Adrenal gland (tissue), 12 donors: ENCODE data around the gene ARL6IP4. TPM values are rescaled to one million over a fixed set of nuclear protein-coding genes. Genes with fewer than 3 reads are reported as not detected.

Experiments
- DNase-seq, 7 donors: peaks; one replicate each; pipeline ENCODE4 v3.0.0-alpha.2; 2019 to 2020
- H3K27ac ChIP-seq, 5 donors: fragments of 200-600 bp; sonication (generic) in 4 of 5; 1 replicate in 3 of 5; 2 replicates in 2 of 5; pipeline versions ENCODE4 v1.5.1 to v1.8.0; 2016 to 2020; ENCODE audit warnings: mild to moderate bottlenecking in 1 of 5
- H3K27me3 ChIP-seq: fragments of 200-600 bp; 2 replicates; pipeline ENCODE4 v1.8.0; 2021
- H3K36me3 ChIP-seq, 2 donors: fragments of 200-600 bp; replicated peaks in 1 of 2; 1 replicate in 1 of 2; 2 replicates in 1 of 2; pipeline versions ENCODE4 v1.5.1 to v1.8.0; 2018 to 2022
- H3K4me1 ChIP-seq, 2 donors: fragments of 200-600 bp; replicated peaks in 1 of 2; 1 replicate in 1 of 2; 2 replicates in 1 of 2; pipeline versions ENCODE4 v1.5.1 to v1.8.0; 2018 to 2021
- H3K4me3 ChIP-seq, 4 donors: fragments of 200-600 bp; sonication (generic) in 3 of 4; one replicate each; pipeline ENCODE4 v1.5.1; 2016 to 2018
- H3K9me3 ChIP-seq, 3 donors: fragments of 200-600 bp; sonication (generic) in 1 of 3; replicated peaks in 1 of 3; 1 replicate in 2 of 3; 2 replicates in 1 of 3; pipeline versions ENCODE4 v1.5.1 to v1.8.0; 2016 to 2021
- CTCF ChIP-seq, 6 experiments: fragments of 450-650 bp in 4 of 6; fragments of 200-600 bp in 2 of 6; sonication (generic) in 1 of 6; IDR thresholded peaks; 1 replicate in 5 of 6; 2 replicates in 1 of 6; pipeline versions ENCODE4 v1.5.1 to v1.8.0; 2016 to 2021; ENCODE audit warnings: antibody characterized with exemption in 6 of 6, mild to moderate bottlenecking in 2 of 6, moderate library complexity in 1 of 6
- POLR2A ChIP-seq, 2 donors: fragments of 450-650 bp; IDR thresholded peaks; one replicate each; pipeline ENCODE4 v1.6.1; 2017; ENCODE audit warnings: antibody characterized with exemption in 2 of 2, mild to moderate bottlenecking in 2 of 2, moderate library complexity in 1 of 2
- WGBS, 4 donors: extraction: QIAGEN DNeasy Blood & Tissue Kit in 2 of 4; methylation state at CpG; one replicate each; pipeline versions ENCODE4 v1.1.5 to v1.1.7; 2013 to 2017; 5-methylcytosine and 5-hydroxymethylcytosine counted together
- intact Hi-C, 2 donors: fragments of 100-400 bp; cut with DNase I; formaldehyde crosslinking; loops; one replicate each; pipeline versions ENCODE4 v1.14.1 to v1.15.0; 2022 to 2023
- microRNA-seq, 3 donors: library from miRNA; unstranded; fragments of <30 nt; microRNA quantifications; one replicate each; pipeline ENCODE4, GENCODE V29; 2017 to 2020
- polyA plus RNA-seq, 3 donors: library from polyadenylated mRNA; stranded (reverse); fragments of 200-250 nt in 2 of 3; fragments of 350-450 nt in 1 of 3; fragmentation: Illumina TruSeq in 1 of 3; extraction: RNeasy Lipid Tissue Mini Kit (QIAGEN cat#74804) in 1 of 3; gene quantifications; one replicate each; pipeline ENCODE4 v1.2.3, GENCODE V29; 2013 to 2014
- small RNA-seq, 2 donors: library from RNA; depleted of rRNA; stranded (forward); fragments of <200 nt; gene quantifications; one replicate each; pipeline ENCODE3, GENCODE V24; 2016
- total RNA-seq, 9 donors: library from RNA; depleted of rRNA in 4 of 9; stranded (reverse); fragments of >200 nt in 4 of 9; fragments of 120-200 nt in 1 of 9; fragmentation: NEBNext Ultra II Directional in 1 of 9; extraction: Animal tissue kit (Norgen Biotek cat#: 25700) in 1 of 9; gene quantifications; one replicate each; pipeline versions ENCODE4 v1.1.0 to v1.2.4, GENCODE V29; 2013 to 2023
- donor health status: healthy with polysubstance abuse.
- donor health status: Bipolar disorder and iron deficiency.
- donor health status: DM: yes; HTN: yes; CAD: no.
- donor health status: DM: no; HTN: no; CAD: no.
- donor health status: DM: no; HTN: no; CAD: no.
- donor health status: DM: yes; HTN: yes; CAD: no.

The ARL6IP4 gene
- total and polyA plus RNA-seq, 12 donors: 192 to 709 (median 296) TPM

- H3K36me3 ChIP-seq: peaks cover 0 to 27% of the 10 kb centered on the region in 2 donors
Measured at GRCh38 chr12:123029550-123029949, 49.1 kb downstream of the ARL6IP4 start.

GRCh38 chr12:123030686-123031085 lies 50.2 kb downstream of the ARL6IP4 start:
- H3K4me1 ChIP-seq: peaks cover under 1 to 14% of the 10 kb centered on the region in 2 donors
- H3K27me3 ChIP-seq: no peaks in the 10 kb centered on the region
- no peak for DNase-seq
- no peak overlapping the region for H3K4me3 ChIP-seq
- no peak overlapping the region for H3K27ac ChIP-seq
- TF ChIP-seq CTCF (IDR thresholded peaks at IDR 0.05): no peak
- TF ChIP-seq POLR2A (IDR thresholded peaks at IDR 0.05): no peak
- H3K36me3 ChIP-seq: peaks cover 0 to 27% of the 10 kb centered on the region in 2 donors
- intact Hi-C loops: no loop called here
- H3K9me3 ChIP-seq: no peaks in the 10 kb centered on the region
- 70 to 82% (median 79%) methylated on average over 1 of the region's 1 CpG for WGBS, 4 donors

More at GRCh38 chr12:123029550-123029949, 49.1 kb downstream of the ARL6IP4 start:
- H3K9me3 ChIP-seq: no peaks in the 10 kb centered on the region
- H3K27me3 ChIP-seq: no peaks in the 10 kb centered on the region
- H3K27ac ChIP-seq: no peak overlapping the region
- no peak overlapping the region for H3K4me3 ChIP-seq
- no peak for DNase-seq
- intact Hi-C loops: no loop called here
- peaks cover 0 to 6% of the 10 kb centered on the region in 2 donors for H3K4me1 ChIP-seq
- no peak for TF ChIP-seq CTCF (IDR thresholded peaks at IDR 0.05)
- TF ChIP-seq POLR2A (IDR thresholded peaks at IDR 0.05): no peak

- Histone ChIP-seq H3K27ac (no peak overlapping the region), H3K9me3 (no peaks in the 10 kb centered on the region), H3K4me3 (no peak overlapping the region), H3K27me3 (no peaks in the 10 kb centered on the region), H3K36me3 (peaks cover 0 to 27% of the 10 kb centered on the region in 2 donors), H3K4me1 (peaks cover 7 to 20% of the 10 kb centered on the region in 2 donors)
- no peak for DNase-seq
- 82 to 96% (median 91%) methylated on average over 3 to 10 of the region's 10 CpGs for WGBS, 4 donors
- TF ChIP-seq CTCF (IDR thresholded peaks at IDR 0.05) (no peak), POLR2A (IDR thresholded peaks at IDR 0.05) (no peak)
- intact Hi-C loops: no loop called here
Measured at GRCh38 chr12:123031171-123031845, 50.8 kb downstream of the ARL6IP4 start.

Small RNA genes lying within 50 kb of the gene (microRNA-seq; reads per million reads assigned to microRNA genes)
- 0 reads per million in 3 donors for gene MIR4304

Small RNA genes lying within 50 kb of the gene (small RNA-seq; reads per million reads assigned to genes)
- 0 reads per million in 2 donors for gene ARL6IP4
- gene MIR4304: 0 reads per million in 2 donors

Other genes with a start within 250 kb of the ARL6IP4 start
- under 1 TPM in 7 of 9 donors, not detected in 2; 0.07 to 0.34 (median 0.14) TPM for gene HCAR1, start 249.8 kb upstream of the ARL6IP4 start, total RNA-seq
- gene HCAR1, start 249.8 kb upstream of the ARL6IP4 start, polyA plus RNA-seq: under 1 TPM; 0.08 to 0.30 (median 0.09) TPM
- gene DENR, start 227.9 kb upstream of the ARL6IP4 start, total RNA-seq: 10 to 100 TPM; 16.5 to 50.4 (median 32.1) TPM
- 10 to 100 TPM; 13.3 to 52.6 (median 21.9) TPM for gene DENR, start 227.9 kb upstream of the ARL6IP4 start, polyA plus RNA-seq
- under 1 TPM; 0.14 to 0.98 (median 0.42) TPM for gene CCDC62, start 206.1 kb upstream of the ARL6IP4 start, total RNA-seq
- under 1 TPM; 0.09 to 0.17 (median 0.16) TPM for gene CCDC62, start 206.1 kb upstream of the ARL6IP4 start, polyA plus RNA-seq
- 100 to 1,000 TPM in 1 of 9 donors, 10 to 100 TPM in 8; 32.2 to 107 (median 40.0) TPM for gene HIP1R, start 145.2 kb upstream of the ARL6IP4 start, total RNA-seq
- gene HIP1R, start 145.2 kb upstream of the ARL6IP4 start, polyA plus RNA-seq: 10 to 100 TPM; 21.6 to 70.9 (median 57.5) TPM
- 10 to 100 TPM; 21.8 to 46.1 (median 29.1) TPM for gene VPS37B, start 84.6 kb upstream of the ARL6IP4 start, total RNA-seq
- gene VPS37B, start 84.6 kb upstream of the ARL6IP4 start, polyA plus RNA-seq: 10 to 100 TPM; 11.0 to 52.4 (median 25.7) TPM
- gene ABCB9, start 14.2 kb upstream of the ARL6IP4 start, total RNA-seq: 1 to 10 TPM; 3.6 to 10.0 (median 6.6) TPM
- 1 to 10 TPM; 2.0 to 7.5 (median 3.0) TPM for gene ABCB9, start 14.2 kb upstream of the ARL6IP4 start, polyA plus RNA-seq
- gene OGFOD2, start 5.4 kb upstream of the ARL6IP4 start, total RNA-seq: 10 to 100 TPM; 14.8 to 44.8 (median 21.2) TPM
- 10 to 100 TPM in 2 of 3 donors, 1 to 10 TPM in 1; 6.2 to 21.7 (median 16.7) TPM for gene OGFOD2, start 5.4 kb upstream of the ARL6IP4 start, polyA plus RNA-seq
- gene PITPNM2, start 170.4 kb downstream of the ARL6IP4 start, total RNA-seq: 10 to 100 TPM in 8 of 9 donors, 1 to 10 TPM in 1; 3.7 to 57.4 (median 25.6) TPM
- 10 to 100 TPM; 13.2 to 33.9 (median 18.3) TPM for gene PITPNM2, start 170.4 kb downstream of the ARL6IP4 start, polyA plus RNA-seq